ENCODE measurements around the gene ZFP90.

ZFP90 gene

GRCh38 chr16:68599586-68599985 lies 60.5 kb downstream of the ZFP90 start:
- Histone ChIP-seq H3K4me2 (ENCODE audit: insufficient read depth, low read length, poor library complexity, severe bottlenecking) (no peak overlapping the region), H3K14ac (ENCODE audit: low read length) (no peak overlapping the region), H2AK5ac (ENCODE audit: low read depth, low read length) (no peak overlapping the region), H3K9ac (ENCODE audit: low read depth, low read length, poor library complexity) (no peak overlapping the region), H4K91ac (ENCODE audit: low read depth, low read length, poor library complexity) (no peak overlapping the region), H3K9me3 (replicated peaks in 1 of 2; ENCODE audit: control insufficient read depth in 2 of 2, insufficient read depth in 1 of 2, low read depth in 1 of 2, low read length in 2 of 2) (no peaks in the 10 kb centered on the region), H3K36me3 (replicated peaks in 1 of 2; ENCODE audit: control insufficient read depth in 2 of 2, insufficient read depth in 2 of 2, low read length in 2 of 2) (no peaks in the 10 kb centered on the region), H2AFZ (ENCODE audit: low read length) (no peak overlapping the region), H2BK12ac (ENCODE audit: low read length) (no peak overlapping the region), H3K4me1 (ENCODE audit: control insufficient read depth in 2 of 2, insufficient read depth in 1 of 2, low read depth in 1 of 2, low read length in 2 of 2) (peaks cover 1 to 3% of the 10 kb centered on the region in 2 donors), H3K27ac (replicated peaks; ENCODE audit: low read length) (no peak overlapping the region), H2BK15ac (ENCODE audit: low read length) (no peak overlapping the region), H3K79me1 (ENCODE audit: low read depth, low read length) (no peaks in the 10 kb centered on the region), H3K4me3 (ENCODE audit: low read length in 2 of 2) (no peak overlapping the region), H2BK5ac (ENCODE audit: low read length) (no peak overlapping the region), H4K8ac (ENCODE audit: low read depth, low read length) (no peak overlapping the region), H2BK120ac (ENCODE audit: low read depth, low read length) (no peak overlapping the region), H3K18ac (ENCODE audit: low read length) (no peak overlapping the region), H3K4ac (ENCODE audit: low read length) (no peak overlapping the region), H3K27me3 (ENCODE audit: control insufficient read depth in 3 of 3, insufficient read depth in 3 of 3, low read depth in 1 of 3, low read length in 3 of 3) (no peaks in the 10 kb centered on the region), H3K23ac (ENCODE audit: low read depth, low read length, poor library complexity) (no peak overlapping the region)
- no CpG with 5 or more reads among the region's 1 CpG for WGBS, 2 donors (ENCODE audit: extremely low coverage in 2 of 2, insufficient read length in 2 of 2, insufficient replicate concordance in 1 of 2)
- DNase-seq (ENCODE audit: low spot score): no peak

- WGBS, 2 donors (ENCODE audit: extremely low coverage in 2 of 2, insufficient read length in 2 of 2, insufficient replicate concordance in 1 of 2): no CpG with 5 or more reads among the region's 5 CpGs
- DNase-seq (ENCODE audit: low spot score): no peak
- H3K36me3 ChIP-seq (replicated peaks in 1 of 2; ENCODE audit: control insufficient read depth in 2 of 2, insufficient read depth in 2 of 2, low read length in 2 of 2): no peaks in the 10 kb centered on the region
Observed at GRCh38 chr16:68605746-68606145, 66.7 kb downstream of the ZFP90 start.

GRCh38 chr16:68607443-68607842 lies 68.4 kb downstream of the ZFP90 start:
- Histone ChIP-seq H3K27ac (replicated peaks; ENCODE audit: low read length) (no peak overlapping the region), H4K8ac (ENCODE audit: low read depth, low read length) (no peak overlapping the region), H3K27me3 (ENCODE audit: control insufficient read depth in 3 of 3, insufficient read depth in 3 of 3, low read depth in 1 of 3, low read length in 3 of 3) (no peaks in the 10 kb centered on the region), H2BK15ac (ENCODE audit: low read length) (no peak overlapping the region), H3K4me1 (ENCODE audit: control insufficient read depth in 2 of 2, insufficient read depth in 1 of 2, low read depth in 1 of 2, low read length in 2 of 2) (peaks cover 0 to 8% of the 10 kb centered on the region in 2 donors), H2BK5ac (ENCODE audit: low read length) (no peak overlapping the region), H4K91ac (ENCODE audit: low read depth, low read length, poor library complexity) (no peak overlapping the region), H3K4me3 (ENCODE audit: low read length in 2 of 2) (no peak overlapping the region), H3K36me3 (replicated peaks in 1 of 2; ENCODE audit: control insufficient read depth in 2 of 2, insufficient read depth in 2 of 2, low read length in 2 of 2) (no peaks in the 10 kb centered on the region), H3K14ac (ENCODE audit: low read length) (no peak overlapping the region), H2BK120ac (ENCODE audit: low read depth, low read length) (no peak overlapping the region), H3K9ac (ENCODE audit: low read depth, low read length, poor library complexity) (no peak overlapping the region), H3K79me1 (ENCODE audit: low read depth, low read length) (no peaks in the 10 kb centered on the region), H2AFZ (ENCODE audit: low read length) (no peak overlapping the region), H3K23ac (ENCODE audit: low read depth, low read length, poor library complexity) (no peak overlapping the region), H3K9me3 (replicated peaks in 1 of 2; ENCODE audit: control insufficient read depth in 2 of 2, insufficient read depth in 1 of 2, low read depth in 1 of 2, low read length in 2 of 2) (no peaks in the 10 kb centered on the region), H2BK12ac (ENCODE audit: low read length) (no peak overlapping the region), H3K4me2 (ENCODE audit: insufficient read depth, low read length, poor library complexity, severe bottlenecking) (no peak overlapping the region), H3K4ac (ENCODE audit: low read length) (no peak overlapping the region), H2AK5ac (ENCODE audit: low read depth, low read length) (no peak overlapping the region), H3K18ac (ENCODE audit: low read length) (no peak overlapping the region)
- WGBS, 2 donors (ENCODE audit: extremely low coverage in 2 of 2, insufficient read length in 2 of 2, insufficient replicate concordance in 1 of 2): no CpG with 5 or more reads among the region's 7 CpGs
- DNase-seq (ENCODE audit: low spot score): no peak

More at GRCh38 chr16:68605746-68606145, 66.7 kb downstream of the ZFP90 start:
- Histone ChIP-seq H2BK12ac (ENCODE audit: low read length) (no peak overlapping the region), H2BK120ac (ENCODE audit: low read depth, low read length) (no peak overlapping the region), H3K27ac (replicated peaks; ENCODE audit: low read length) (no peak overlapping the region), H4K8ac (ENCODE audit: low read depth, low read length) (no peak overlapping the region), H3K23ac (ENCODE audit: low read depth, low read length, poor library complexity) (peak overlapping the region; percentile 1), H3K79me1 (ENCODE audit: low read depth, low read length) (no peaks in the 10 kb centered on the region), H3K14ac (ENCODE audit: low read length) (no peak overlapping the region), H3K18ac (ENCODE audit: low read length) (no peak overlapping the region), H3K27me3 (ENCODE audit: control insufficient read depth in 3 of 3, insufficient read depth in 3 of 3, low read depth in 1 of 3, low read length in 3 of 3) (no peaks in the 10 kb centered on the region), H3K9me3 (replicated peaks in 1 of 2; ENCODE audit: control insufficient read depth in 2 of 2, insufficient read depth in 1 of 2, low read depth in 1 of 2, low read length in 2 of 2) (no peaks in the 10 kb centered on the region), H3K4me1 (ENCODE audit: control insufficient read depth in 2 of 2, insufficient read depth in 1 of 2, low read depth in 1 of 2, low read length in 2 of 2) (peaks cover 0 to 8% of the 10 kb centered on the region in 2 donors), H3K9ac (ENCODE audit: low read depth, low read length, poor library complexity) (peak overlapping the region; percentile 3), H2BK15ac (ENCODE audit: low read length) (no peak overlapping the region), H2AK5ac (ENCODE audit: low read depth, low read length) (no peak overlapping the region), H2BK5ac (ENCODE audit: low read length) (no peak overlapping the region), H3K4me3 (ENCODE audit: low read length in 2 of 2) (no peak overlapping the region), H4K91ac (ENCODE audit: low read depth, low read length, poor library complexity) (no peak overlapping the region), H2AFZ (ENCODE audit: low read length) (no peak overlapping the region), H3K4ac (ENCODE audit: low read length) (no peak overlapping the region), H3K4me2 (ENCODE audit: insufficient read depth, low read length, poor library complexity, severe bottlenecking) (no peak overlapping the region)

- no peak overlapping the region for H3K14ac ChIP-seq (ENCODE audit: low read length)
- no peak overlapping the region for H3K9ac ChIP-seq (ENCODE audit: low read depth, low read length, poor library complexity)
- no peak overlapping the region for H2BK120ac ChIP-seq (ENCODE audit: low read depth, low read length)
- H2AK5ac ChIP-seq (ENCODE audit: low read depth, low read length): no peak overlapping the region
- no peak overlapping the region for H4K91ac ChIP-seq (ENCODE audit: low read depth, low read length, poor library complexity)
- peaks cover 0 to 8% of the 10 kb centered on the region in 2 donors for H3K4me1 ChIP-seq (ENCODE audit: control insufficient read depth in 2 of 2, insufficient read depth in 1 of 2, low read depth in 1 of 2, low read length in 2 of 2)
- no peak for DNase-seq (ENCODE audit: low spot score)
- no peak overlapping the region for H2BK5ac ChIP-seq (ENCODE audit: low read length)
- H2AFZ ChIP-seq (ENCODE audit: low read length): no peak overlapping the region
- no peaks in the 10 kb centered on the region for H3K79me1 ChIP-seq (ENCODE audit: low read depth, low read length)
- no peak overlapping the region for H3K4me2 ChIP-seq (ENCODE audit: insufficient read depth, low read length, poor library complexity, severe bottlenecking)
- no peak overlapping the region for H2BK12ac ChIP-seq (ENCODE audit: low read length)
- H4K8ac ChIP-seq (ENCODE audit: low read depth, low read length): no peak overlapping the region
- no peak overlapping the region for H3K18ac ChIP-seq (ENCODE audit: low read length)
- WGBS, 2 donors (ENCODE audit: extremely low coverage in 2 of 2, insufficient read length in 2 of 2, insufficient replicate concordance in 1 of 2): no CpG with 5 or more reads among the region's 2 CpGs
- no peak overlapping the region for H3K23ac ChIP-seq (ENCODE audit: low read depth, low read length, poor library complexity)
- H3K27me3 ChIP-seq (ENCODE audit: control insufficient read depth in 3 of 3, insufficient read depth in 3 of 3, low read depth in 1 of 3, low read length in 3 of 3): no peaks in the 10 kb centered on the region
- H3K4me3 ChIP-seq (ENCODE audit: low read length in 2 of 2): no peak overlapping the region
- H3K9me3 ChIP-seq (replicated peaks in 1 of 2; ENCODE audit: control insufficient read depth in 2 of 2, insufficient read depth in 1 of 2, low read depth in 1 of 2, low read length in 2 of 2): no peaks in the 10 kb centered on the region
- no peak overlapping the region for H3K4ac ChIP-seq (ENCODE audit: low read length)
- no peaks in the 10 kb centered on the region for H3K36me3 ChIP-seq (replicated peaks in 1 of 2; ENCODE audit: control insufficient read depth in 2 of 2, insufficient read depth in 2 of 2, low read length in 2 of 2)
- no peak overlapping the region for H2BK15ac ChIP-seq (ENCODE audit: low read length)
- H3K27ac ChIP-seq (replicated peaks; ENCODE audit: low read length): no peak overlapping the region
Observed at GRCh38 chr16:68608330-68608729, 69.2 kb downstream of the ZFP90 start.

All from neuronal stem cell (in vitro differentiated cells).